ENCODE data around the gene CELF4.

Gene CELF4

GRCh38 chr18:37405229-37405628 is 160.4 kb downstream of the CELF4 start:
- no peak overlapping the region for H3K27ac ChIP-seq
- no peak for TF ChIP-seq ZFX (IDR thresholded peaks at IDR 0.05)
- TF ChIP-seq CTCF (conservative IDR thresholded peaks at IDR 0.05) = no peak

- H3K27ac ChIP-seq = no peak overlapping the region
- TF ChIP-seq CTCF (conservative IDR thresholded peaks at IDR 0.05) (no peak), ZFX (IDR thresholded peaks at IDR 0.05) (no peak)
Measured at GRCh38 chr18:37403788-37404187, 161.8 kb downstream of the CELF4 start.

- TF ChIP-seq ZFX (IDR thresholded peaks at IDR 0.05) (no peak), CTCF (conservative IDR thresholded peaks at IDR 0.05) (no peak)
- no peak overlapping the region for H3K27ac ChIP-seq
Measured at GRCh38 chr18:37403100-37403781, 162.4 kb downstream of the CELF4 start.

GRCh38 chr18:37402735-37403099 is 162.9 kb downstream of the CELF4 start:
- no peak overlapping the region for H3K27ac ChIP-seq
- TF ChIP-seq ZFX (IDR thresholded peaks at IDR 0.05) (no peak), CTCF (conservative IDR thresholded peaks at IDR 0.05) (no peak)

GRCh38 chr18:37400802-37401201 is 164.8 kb downstream of the CELF4 start:
- TF ChIP-seq ZFX (IDR thresholded peaks at IDR 0.05) (no peak), CTCF (conservative IDR thresholded peaks at IDR 0.05) (no peak)
- no peak overlapping the region for H3K27ac ChIP-seq

- no peak for TF ChIP-seq CTCF (conservative IDR thresholded peaks at IDR 0.05)
- no peak for TF ChIP-seq ZFX (IDR thresholded peaks at IDR 0.05)
Measured at GRCh38 chr18:37398248-37398920, 167.2 kb downstream of the CELF4 start.

GRCh38 chr18:37397814-37398213 is 167.8 kb downstream of the CELF4 start:
- TF ChIP-seq CTCF (conservative IDR thresholded peaks at IDR 0.05) = no peak
- TF ChIP-seq ZFX (IDR thresholded peaks at IDR 0.05) = no peak
- no peak overlapping the region for H3K27ac ChIP-seq

More at GRCh38 chr18:37398248-37398920, 167.2 kb downstream of the CELF4 start:
- no peak overlapping the region for H3K27ac ChIP-seq

Data from C4-2B (cell line).